Hippocampal formation (tissue), 2 donors: ENCODE results near the gene OBSL1.

Experiments
- DNase-seq, 2 donors: peaks; one replicate each; lab custom pipeline; 2025; lab: John Stamatoyannopoulos, UW

Gene OBSL1

GRCh38 chr2:219531639-219532377 lies 39.5 kb downstream of the OBSL1 start:
- no peak for DNase-seq

DNA sequence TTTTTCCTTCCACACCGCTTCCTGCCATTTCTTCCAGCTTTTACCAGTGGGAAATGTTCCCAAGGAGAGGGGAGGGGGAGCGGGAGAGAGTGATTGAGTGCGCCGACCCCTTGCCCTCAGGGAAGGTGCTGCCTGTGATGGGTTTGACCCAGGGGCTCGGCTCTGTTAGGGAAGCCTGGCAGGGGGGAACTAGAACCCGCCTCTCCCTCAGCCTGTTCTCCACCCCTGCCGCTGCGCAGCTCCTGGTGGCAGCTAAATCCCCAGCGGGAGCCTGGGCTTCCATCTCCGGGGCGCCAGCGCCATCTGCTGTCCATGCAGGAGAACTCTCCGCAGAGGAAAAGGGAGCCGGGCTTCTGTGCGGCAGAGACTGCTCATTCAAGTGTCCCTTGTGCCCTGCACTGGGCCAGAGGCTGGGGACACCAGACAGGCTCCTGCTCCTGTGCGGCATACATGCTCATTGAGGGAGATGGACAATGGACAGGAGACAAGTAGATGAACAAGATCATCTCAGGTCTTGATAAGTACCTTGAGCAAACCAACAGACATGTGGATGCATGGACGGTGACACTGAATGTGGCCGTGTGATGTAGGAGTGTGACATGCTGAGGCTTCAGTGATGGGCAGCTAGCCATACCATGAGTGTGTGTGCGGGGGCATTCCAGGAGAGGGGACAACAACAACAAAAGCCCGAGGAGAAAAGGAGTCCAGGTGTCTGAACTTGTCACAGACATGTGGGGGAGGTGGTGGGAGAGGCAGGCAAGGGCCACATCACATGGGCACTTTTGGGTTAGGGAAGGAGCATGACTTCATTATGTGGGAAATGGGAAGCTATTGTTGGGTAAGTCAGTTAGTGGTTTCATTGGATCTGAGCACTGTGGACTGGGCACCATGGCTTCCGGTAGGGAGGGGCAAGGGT lies 41.0 kb downstream of the OBSL1 start:
- peak; percentile 76 to 81 for DNase-seq

- DNase-seq: no peak
Observed at GRCh38 chr2:219527472-219527871, 43.9 kb downstream of the OBSL1 start.

DNA sequence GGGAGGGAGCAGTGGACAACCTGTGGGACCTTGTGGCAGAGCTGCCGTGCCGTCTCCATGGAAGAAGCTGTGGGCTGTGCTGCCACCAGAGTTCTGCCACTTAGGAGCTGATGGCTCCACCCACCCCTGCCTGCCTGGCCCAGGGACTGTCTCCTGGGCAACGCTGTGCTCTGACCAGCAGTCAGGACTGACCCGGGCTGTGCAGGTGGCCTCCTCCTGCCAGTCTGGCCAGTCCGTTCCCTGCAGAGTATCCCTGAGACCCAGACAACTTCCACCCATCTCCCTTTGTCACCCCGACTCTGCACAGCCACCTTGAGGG lies 44.3 kb downstream of the OBSL1 start:
- DNase-seq: no peak

GRCh38 chr2:219526320-219527075 lies 44.8 kb downstream of the OBSL1 start:
- DNase-seq: no peak

- no peak for DNase-seq
Observed at GRCh38 chr2:219525533-219526232, 45.7 kb downstream of the OBSL1 start.

GRCh38 chr2:219524817-219525216 lies 46.5 kb downstream of the OBSL1 start:
- no peak for DNase-seq

DNA sequence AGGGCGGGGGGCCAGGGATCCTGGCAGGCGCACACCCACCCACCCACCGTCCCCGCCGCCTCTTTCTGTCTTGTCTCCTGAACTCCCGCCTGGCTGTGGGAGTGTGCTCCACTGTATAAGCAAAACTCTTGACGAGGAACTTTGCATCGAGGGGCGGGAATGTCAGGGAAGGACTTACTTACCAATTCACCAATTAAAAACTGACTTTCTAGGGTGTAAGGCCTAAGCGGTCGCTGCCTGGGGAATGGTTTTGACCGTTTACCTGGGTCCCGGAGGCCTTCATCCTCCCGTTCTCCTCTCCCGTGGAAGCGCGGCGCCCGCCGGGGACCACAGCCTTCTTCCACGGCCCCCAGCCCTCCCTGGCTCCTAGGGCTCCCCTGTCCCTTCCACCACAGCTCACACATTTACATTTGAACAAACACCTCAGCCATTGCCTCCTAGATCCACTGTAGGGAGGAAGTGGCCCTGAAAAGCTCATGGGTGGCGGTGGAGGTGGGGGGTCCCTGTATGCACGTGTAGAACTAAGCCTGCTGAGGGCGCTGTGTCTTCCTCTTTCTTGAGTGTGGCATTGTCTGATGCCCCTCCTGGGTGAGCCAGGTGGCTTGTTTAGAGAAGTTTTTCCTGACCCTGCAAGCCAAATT lies 48.2 kb downstream of the OBSL1 start:
- no peak for DNase-seq

- no peak for DNase-seq
Observed at GRCh38 chr2:219522111-219523030, 49.0 kb downstream of the OBSL1 start.

DNA sequence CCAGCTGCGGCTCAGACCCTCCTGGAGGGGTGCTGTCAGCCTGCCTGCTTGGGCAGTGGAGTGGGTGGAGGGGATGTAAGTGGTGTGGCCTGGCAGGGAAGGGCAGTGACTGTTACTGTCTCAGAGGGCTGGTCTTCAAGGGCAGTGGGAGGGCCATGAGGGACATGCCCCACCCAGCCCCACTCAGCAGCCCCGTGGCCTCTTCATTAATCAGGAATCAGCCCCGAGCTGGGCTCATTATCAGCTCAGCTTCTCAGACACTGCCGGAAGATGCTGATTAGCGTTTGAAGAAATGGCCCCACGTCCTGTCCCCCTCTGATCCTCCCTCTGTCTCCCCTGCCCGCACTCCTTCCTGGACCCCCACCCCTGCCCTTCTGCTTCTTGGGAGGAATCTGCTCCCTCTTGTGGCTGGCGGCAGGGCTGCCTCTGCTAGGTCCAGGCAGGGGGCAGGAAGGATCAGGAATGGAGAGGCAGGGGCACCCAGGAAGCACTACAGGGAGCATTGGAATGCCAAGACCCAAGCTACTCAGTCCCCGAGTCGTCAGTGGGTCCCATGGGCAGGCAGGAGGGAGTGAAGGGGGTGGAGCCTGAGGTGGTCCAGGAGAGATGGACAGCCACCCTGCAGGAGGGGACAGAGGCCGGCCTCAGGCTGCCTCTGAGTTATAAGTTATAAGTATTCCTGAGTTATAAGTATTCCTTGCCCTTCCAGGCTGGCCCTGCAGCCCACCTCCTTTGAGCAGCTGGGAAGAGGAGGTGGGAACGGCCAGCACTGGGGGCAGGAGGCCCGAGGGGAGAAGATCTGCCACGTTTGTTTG lies 50.1 kb downstream of the OBSL1 start:
- DNase-seq: no peak

- DNase-seq: no peak
Observed at GRCh38 chr2:219520079-219520478, 51.3 kb downstream of the OBSL1 start.

GRCh38 chr2:219519526-219519916 lies 51.8 kb downstream of the OBSL1 start:
- DNase-seq: no peak

DNA sequence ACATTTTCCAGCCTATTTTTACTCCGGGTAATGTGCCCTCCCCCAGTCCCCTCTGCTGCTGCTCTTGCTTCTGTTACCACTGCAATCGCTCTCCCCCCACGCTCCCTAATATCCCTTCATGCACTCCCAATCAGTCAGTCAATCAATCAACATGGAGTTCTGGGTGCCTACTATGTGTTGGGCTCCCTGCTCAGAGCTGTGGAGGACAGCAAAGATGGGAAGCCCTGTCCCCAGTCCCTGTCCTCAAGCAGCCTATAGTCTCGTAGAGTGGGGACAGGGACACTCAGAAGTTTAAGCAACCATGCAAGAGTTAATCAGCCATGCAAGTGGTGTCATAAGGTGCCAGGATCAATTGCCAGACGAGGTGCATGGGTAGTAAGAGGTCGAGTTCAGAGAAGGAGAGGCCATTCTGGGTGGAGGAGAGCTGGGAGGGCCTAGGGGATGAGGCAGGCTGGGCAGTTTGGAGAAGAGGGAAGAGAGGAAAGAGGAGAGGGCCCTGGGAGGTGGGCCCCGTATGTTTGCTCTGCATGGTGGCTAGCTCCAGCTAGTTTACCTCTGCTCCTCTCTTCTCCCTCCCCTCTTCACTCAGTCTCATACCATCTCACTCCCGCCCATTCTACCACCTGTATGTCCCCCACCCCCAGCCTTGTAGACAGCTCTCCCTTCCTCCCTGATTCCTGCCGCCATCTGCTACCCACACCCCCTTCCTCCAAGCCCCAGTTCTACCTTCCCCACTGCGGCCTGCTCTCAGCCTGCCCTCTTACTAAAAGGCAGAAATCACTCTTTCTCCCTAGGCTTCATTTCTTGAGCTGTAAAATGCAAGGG lies 53.2 kb downstream of the OBSL1 start:
- DNase-seq: no peak

GRCh38 chr2:219516888-219517287 lies 54.5 kb downstream of the OBSL1 start:
- DNase-seq: no peak

GRCh38 chr2:219515874-219516629 lies 55.3 kb downstream of the OBSL1 start:
- no peak for DNase-seq

- DNase-seq: no peak
Observed at GRCh38 chr2:219514836-219515235, 56.5 kb downstream of the OBSL1 start.

- no peak for DNase-seq
Observed at GRCh38 chr2:219514196-219514761, 57.1 kb downstream of the OBSL1 start, which contains the start of gene ASIC4. TSS of gene ASIC4 (plus strand) at chr2:219514482. CDS start at chr2:219514725, 243 bp downstream.
